Measurements from ENCODE around the gene LRRC7.

The LRRC7 gene

DNA sequence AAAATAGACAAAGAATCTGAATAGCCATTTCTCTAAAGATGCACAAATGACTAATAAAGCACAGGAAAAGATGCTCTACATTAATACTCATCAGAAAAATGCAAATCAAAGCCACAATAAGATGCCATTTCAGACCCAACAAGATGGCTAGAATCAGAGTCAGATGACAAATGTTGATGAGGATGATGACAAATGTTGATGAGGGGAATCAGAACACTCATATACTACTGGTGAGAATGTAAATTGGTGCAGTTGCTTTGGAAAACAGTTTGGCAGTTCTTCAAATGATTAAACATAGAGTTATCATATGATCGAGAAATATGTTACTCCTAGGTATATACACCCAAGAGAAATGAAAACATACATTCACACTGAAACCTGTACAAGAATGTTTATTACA lies 603.8 kb downstream of the LRRC7 start:
- no peak for TF ChIP-seq TAF1 (IDR thresholded peaks at IDR 0.05; ENCODE audit: borderline replicate concordance, low read depth, low read length)
- FAIRE-seq: peak; percentile 17
- no peak for DNase-seq (ENCODE audit: insufficient read length)

All from GM12892 (cell line).